Stimulated activated CD4-positive, alpha-beta T cell treated with anti-CD3 and anti-CD28 coated beads, Interleukin-12 subunit alpha, Interleukin-12 subunit beta, amount 100 ng/mL, for 24 hours (primary cell): ENCODE measurements around the gene ARHGEF12.

Source experiments
- DNase-seq, 2 experiments: peaks; one replicate each; pipeline ENCODE4 v3.0.0-alpha.2; 2020; ENCODE audit warnings: low read depth in 2 of 2

The ARHGEF12 gene

GRCh38 chr11:120536797-120537169 lies 200.6 kb downstream of the ARHGEF12 start:
- no peak for DNase-seq

- DNase-seq = no peak
Measured at GRCh38 chr11:120537996-120538395, 201.8 kb downstream of the ARHGEF12 start.

GRCh38 chr11:120538707-120539106 lies 202.5 kb downstream of the ARHGEF12 start:
- no peak for DNase-seq
